Rectal smooth muscle tissue (tissue), 1 donor: ENCODE data around the gene IGSF8.

Experiments
- H3K27ac ChIP-seq: one replicate; pipeline ENCODE4 v1.7.0; 2013; ENCODE audit warnings: low read depth, low read length, inconsistent platforms
- H3K27me3 ChIP-seq: one replicate; pipeline ENCODE4 v1.7.0; 2013; ENCODE audit warnings: low read length; ENCODE audit not compliant: control insufficient read depth, insufficient read depth
- H3K36me3 ChIP-seq: one replicate; pipeline ENCODE4 v1.7.0; 2013; ENCODE audit warnings: low read length; ENCODE audit not compliant: control insufficient read depth, insufficient read depth
- H3K4me1 ChIP-seq: one replicate; pipeline ENCODE4 v1.7.0; 2013; ENCODE audit warnings: low read length; ENCODE audit not compliant: control insufficient read depth, insufficient read depth
- H3K4me3 ChIP-seq: one replicate; pipeline ENCODE4 v1.7.0; 2013; ENCODE audit warnings: low read length
- H3K9ac ChIP-seq: one replicate; pipeline ENCODE4 v1.7.0; 2013; ENCODE audit warnings: low read length

Gene IGSF8

GRCh38 chr1:160087118-160087662 is 11.2 kb downstream of the IGSF8 start:
- H3K4me1 ChIP-seq, result no peaks in the 10 kb centered on the region
- H3K27me3 ChIP-seq, result peaks cover 5% of the 10 kb centered on the region
- peak overlapping the region; percentile 33 for H3K27ac ChIP-seq
- peaks cover 12% of the 10 kb centered on the region for H3K36me3 ChIP-seq
- H3K9ac ChIP-seq, result no peak overlapping the region
- H3K4me3 ChIP-seq, result no peak overlapping the region

GRCh38 chr1:160086456-160086892 is 11.9 kb downstream of the IGSF8 start:
- Histone ChIP-seq H3K27ac (peak overlapping the region; percentile 33), H3K27me3 (peaks cover 5% of the 10 kb centered on the region), H3K36me3 (peaks cover 9% of the 10 kb centered on the region), H3K4me1 (no peaks in the 10 kb centered on the region), H3K4me3 (no peak overlapping the region), H3K9ac (no peak overlapping the region)

DNA sequence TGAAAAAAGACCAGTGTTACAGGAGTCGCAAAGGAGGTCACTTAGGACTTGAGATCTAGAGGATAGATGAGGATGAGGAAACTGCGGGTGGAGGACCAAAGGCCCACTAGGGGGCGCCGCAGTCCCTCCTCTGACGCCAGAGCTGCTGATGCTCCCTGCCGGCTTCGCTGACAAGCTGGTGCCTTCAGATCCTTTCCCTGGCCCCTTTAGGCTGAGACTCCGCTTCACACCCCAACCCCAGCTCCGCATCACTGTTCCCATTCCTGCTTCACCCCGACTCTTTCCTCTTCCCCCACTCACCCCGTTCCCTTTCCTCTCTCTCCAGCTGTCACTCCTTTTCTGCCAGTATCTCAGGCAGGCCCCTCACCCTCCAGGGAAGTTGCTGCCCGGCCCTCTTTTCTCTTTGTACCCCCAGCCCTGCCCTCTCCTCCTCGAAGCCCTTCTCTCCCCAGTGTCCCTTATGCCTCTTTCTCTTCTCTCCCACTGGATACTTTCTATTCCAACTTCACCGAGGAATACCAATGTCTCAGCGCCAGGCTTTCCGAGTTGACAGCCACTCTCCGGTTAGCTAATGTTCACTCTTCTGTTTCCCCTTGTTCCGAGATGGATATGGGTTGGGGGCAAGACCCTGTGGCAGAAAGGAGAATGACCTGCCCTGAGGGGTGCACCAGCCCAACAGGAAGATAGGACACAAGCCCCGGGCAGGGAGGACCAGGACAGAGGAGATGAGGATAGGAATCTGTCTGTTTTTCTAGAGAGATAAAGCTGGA is 12.5 kb downstream of the IGSF8 start:
- Histone ChIP-seq H3K27me3 (peaks cover 5% of the 10 kb centered on the region), H3K4me3 (no peak overlapping the region), H3K27ac (peak overlapping the region; percentile 24), H3K9ac (no peak overlapping the region), H3K36me3 (peaks cover 9% of the 10 kb centered on the region), H3K4me1 (no peaks in the 10 kb centered on the region)

DNA sequence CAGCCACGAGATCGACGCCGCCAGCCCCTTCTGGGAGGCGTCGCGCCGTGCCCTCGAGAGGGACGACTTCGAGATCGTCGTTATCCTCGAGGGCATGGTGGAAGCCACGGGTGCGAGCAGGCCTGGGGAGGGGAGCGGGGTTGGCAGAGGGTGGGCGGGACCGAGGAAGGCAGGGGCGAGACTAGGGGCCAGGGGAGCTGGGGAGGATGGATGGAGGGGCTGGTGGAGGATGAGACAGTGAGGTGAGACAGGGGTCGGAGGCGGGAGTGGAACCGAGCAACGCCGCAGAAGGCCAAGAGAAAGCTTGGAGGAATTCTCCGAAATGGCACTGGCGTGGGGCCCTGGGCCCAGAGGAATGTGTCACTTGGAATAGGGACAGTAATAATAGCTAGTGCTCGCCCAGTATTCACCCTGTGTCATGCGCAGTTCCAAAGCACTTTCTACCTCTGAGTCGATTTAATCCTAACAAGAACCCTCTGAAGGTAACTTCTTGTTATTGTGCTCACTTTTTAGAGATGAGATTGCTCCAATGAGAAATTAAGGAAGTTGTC is 13.6 kb downstream of the IGSF8 start:
- Histone ChIP-seq H3K9ac (no peak overlapping the region), H3K4me1 (no peaks in the 10 kb centered on the region), H3K4me3 (no peak overlapping the region), H3K36me3 (peaks cover 4% of the 10 kb centered on the region), H3K27me3 (peaks cover 5% of the 10 kb centered on the region), H3K27ac (no peak overlapping the region)

DNA sequence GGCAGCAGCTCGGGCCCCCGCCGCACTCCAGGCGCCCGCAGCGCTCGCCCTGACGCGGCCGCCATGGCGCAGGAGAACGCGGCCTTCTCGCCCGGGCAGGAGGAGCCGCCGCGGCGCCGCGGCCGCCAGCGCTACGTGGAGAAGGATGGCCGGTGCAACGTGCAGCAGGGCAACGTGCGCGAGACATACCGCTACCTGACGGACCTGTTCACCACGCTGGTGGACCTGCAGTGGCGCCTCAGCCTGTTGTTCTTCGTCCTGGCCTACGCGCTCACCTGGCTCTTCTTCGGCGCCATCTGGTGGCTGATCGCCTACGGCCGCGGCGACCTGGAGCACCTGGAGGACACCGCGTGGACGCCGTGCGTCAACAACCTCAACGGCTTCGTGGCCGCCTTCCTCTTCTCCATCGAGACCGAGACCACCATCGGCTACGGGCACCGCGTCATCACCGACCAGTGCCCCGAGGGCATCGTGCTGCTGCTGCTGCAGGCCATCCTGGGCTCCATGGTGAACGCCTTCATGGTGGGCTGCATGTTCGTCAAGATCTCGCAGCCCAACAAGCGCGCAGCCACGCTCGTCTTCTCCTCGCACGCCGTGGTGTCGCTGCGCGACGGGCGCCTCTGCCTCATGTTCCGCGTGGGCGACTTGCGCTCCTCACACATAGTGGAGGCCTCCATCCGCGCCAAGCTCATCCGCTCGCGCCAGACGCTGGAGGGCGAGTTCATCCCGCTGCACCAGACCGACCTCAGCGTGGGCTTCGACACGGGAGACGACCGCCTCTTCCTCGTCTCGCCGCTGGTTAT is 14.2 kb downstream of the IGSF8 start:
- Histone ChIP-seq H3K27me3 (peaks cover 5% of the 10 kb centered on the region), H3K36me3 (no peaks in the 10 kb centered on the region), H3K9ac (no peak overlapping the region), H3K4me3 (peak overlapping the region; percentile 70), H3K27ac (no peak overlapping the region), H3K4me1 (no peaks in the 10 kb centered on the region)

GRCh38 chr1:160082926-160083325 is 15.5 kb downstream of the IGSF8 start:
- peaks cover 5% of the 10 kb centered on the region for H3K27me3 ChIP-seq
- no peak overlapping the region for H3K9ac ChIP-seq
- no peak overlapping the region for H3K4me3 ChIP-seq
- H3K4me1 ChIP-seq, result no peaks in the 10 kb centered on the region
- no peaks in the 10 kb centered on the region for H3K36me3 ChIP-seq
- H3K27ac ChIP-seq, result no peak overlapping the region

- H3K4me3 ChIP-seq, result no peak overlapping the region
- H3K9ac ChIP-seq, result no peak overlapping the region
- H3K4me1 ChIP-seq, result no peaks in the 10 kb centered on the region
- no peak overlapping the region for H3K27ac ChIP-seq
- H3K27me3 ChIP-seq, result peaks cover 5% of the 10 kb centered on the region
- H3K36me3 ChIP-seq, result no peaks in the 10 kb centered on the region
Measured at GRCh38 chr1:160082487-160082886, 15.9 kb downstream of the IGSF8 start.

GRCh38 chr1:160081261-160081936 is 17.0 kb downstream of the IGSF8 start, which contains the start of gene KCNJ9:
KCNJ9 (plus strand) TSS chr1:160081538; CDS start chr1:160084031, 2,493 bp downstream.
- Histone ChIP-seq H3K27ac (no peak within 1 kb of the TSS), H3K4me1 (no peaks in the 10 kb centered on the region), H3K9ac (no peak within 1 kb of the TSS), H3K4me3 (no peak within 1 kb of the TSS), H3K36me3 (no peaks in the 10 kb centered on the region), H3K27me3 (peaks cover 5% of the 10 kb centered on the region)

- H3K27me3 ChIP-seq, result peaks cover 5% of the 10 kb centered on the region
- H3K27ac ChIP-seq, result no peak overlapping the region
- no peak overlapping the region for H3K4me3 ChIP-seq
- H3K36me3 ChIP-seq, result no peaks in the 10 kb centered on the region
- no peak overlapping the region for H3K9ac ChIP-seq
- H3K4me1 ChIP-seq, result no peaks in the 10 kb centered on the region
Measured at GRCh38 chr1:160080381-160081100, 17.9 kb downstream of the IGSF8 start.

- Histone ChIP-seq H3K4me1 (no peaks in the 10 kb centered on the region), H3K9ac (no peak overlapping the region), H3K27ac (no peak overlapping the region), H3K36me3 (no peaks in the 10 kb centered on the region), H3K27me3 (peaks cover 5% of the 10 kb centered on the region), H3K4me3 (no peak overlapping the region)
Measured at GRCh38 chr1:160079448-160079847, 19.0 kb downstream of the IGSF8 start.

DNA sequence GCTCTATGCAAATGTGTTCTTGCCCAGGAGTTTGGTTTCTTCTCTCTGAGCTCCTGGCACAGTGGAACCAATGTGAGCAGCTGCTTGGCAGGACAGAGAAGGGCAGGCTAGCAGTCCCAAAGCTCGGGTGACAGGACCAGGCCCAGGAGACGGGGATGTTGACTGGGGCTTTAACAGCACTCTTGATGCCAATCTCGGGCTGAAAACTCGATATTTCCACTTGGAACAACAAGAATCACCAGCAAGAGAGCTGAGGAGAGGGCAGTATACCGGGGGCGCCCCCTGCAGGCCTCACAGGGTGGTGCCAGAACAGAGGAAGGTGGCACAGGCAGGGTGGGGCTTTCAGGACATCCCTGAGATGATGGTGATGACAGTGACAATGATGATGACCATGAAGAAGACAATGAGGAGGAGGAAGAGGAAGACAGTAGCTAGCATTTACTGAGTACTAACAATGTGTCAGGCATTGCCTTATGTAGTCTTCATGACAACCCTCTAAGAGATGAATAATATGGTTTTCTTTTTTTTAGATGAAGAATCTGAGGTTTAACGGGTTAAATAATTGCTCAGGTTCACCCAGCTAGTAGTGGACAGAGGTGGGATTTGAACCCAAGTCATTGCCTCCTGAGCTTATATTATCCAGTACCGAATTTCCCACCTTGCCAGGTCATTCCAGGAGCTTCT is 19.8 kb downstream of the IGSF8 start:
- Histone ChIP-seq H3K9ac (no peak overlapping the region), H3K36me3 (no peaks in the 10 kb centered on the region), H3K27me3 (peaks cover 5% of the 10 kb centered on the region), H3K27ac (no peak overlapping the region), H3K4me1 (no peaks in the 10 kb centered on the region), H3K4me3 (no peak overlapping the region)
